A549 treated with CpdA at 1 μM for 4 hours (cell line): ENCODE data around the gene SPIC. TPM values are rescaled to one million over a fixed set of nuclear protein-coding genes. Genes with fewer than 3 reads are reported as not detected.

Source experiments
- total RNA-seq: library from RNA; stranded (reverse); fragments of 200-300 nt; extraction: Qiagen RNA extraction; gene quantifications from 5 replicates; pipeline ENCODE4 v1.2.3, GENCODE V29; 2022; ENCODE audit warnings: low read depth

The SPIC gene
- total RNA-seq: not detected in 5 replicates

GRCh38 chr12:101474711-101475386 is at the start of gene SPIC:
Gene SPIC, plus strand, starts transcription at chr12:101475336. Its CDS starts 1,569 bp downstream, at chr12:101476905.

Other genes starting within 250 kb of the SPIC start
- gene UTP20, start 195.2 kb upstream of the SPIC start, total RNA-seq: 15.8 to 21.6 TPM (median 17.1 TPM) in 5 replicates
- 59.7 to 78.4 TPM (median 67.7 TPM) in 5 replicates for gene ARL1, start 67.6 kb upstream of the SPIC start, total RNA-seq
- gene MYBPC1, start 119.6 kb downstream of the SPIC start, total RNA-seq: not detected in 5 replicates
- gene CHPT1, start 222.3 kb downstream of the SPIC start, total RNA-seq: 45.7 to 67.1 TPM (median 62.4 TPM) in 5 replicates